SK-N-SH (cell line): ENCODE results near the gene TIAM1. TPM values are rescaled to one million over a fixed set of nuclear protein-coding genes. Genes with fewer than 3 reads are reported as not detected.

ENCODE experiments used
- CTCF ChIA-PET: fragments of 300-600, 350-600 bp; formaldehyde crosslinking; extraction: SDS; loops from one replicate; lab custom pipeline; 2021; lab: Yijun Ruan, JAX
- POLR2A ChIA-PET: fragments of 350-600 bp; sonication (Branson Sonifier 250); formaldehyde crosslinking; extraction: SDS; loops from one replicate; lab custom pipeline; 2020; ENCODE audit warnings: antibody characterized with exemption, inconsistent platforms; lab: Yijun Ruan, JAX
- DNase-seq: peaks from one replicate; pipeline ENCODE4 v3.0.0; 2012
- H2AFZ ChIP-seq: fragments of 200-600 bp; sonication (generic); 2 replicates; pipeline ENCODE4 v1.8.1; 2016; ENCODE audit warnings: antibody characterized with exemption, mild to moderate bottlenecking, low read depth
- H3F3A ChIP-seq: fragments of 200-600 bp; sonication (generic); replicated peaks from 2 replicates; pipeline ENCODE3; 2016; ENCODE audit warnings: antibody characterized with exemption, mild to moderate bottlenecking; ENCODE audit not compliant: insufficient read depth
- H3K27ac ChIP-seq, 2 experiments: fragments of 200-500 bp in 1 of 2; fragments of 200-600 bp in 1 of 2; sonication (Bioruptor generic) in 1 of 2; sonication (generic), shearing (Covaris generic) in 1 of 2; 2 replicates each; pipeline versions ENCODE4 v1.5.1 to v1.6.1; 2014 to 2016; ENCODE audit warnings: low read depth in 2 of 2, inconsistent platforms in 1 of 2, low read length in 1 of 2, mild to moderate bottlenecking in 1 of 2, mixed read lengths in 1 of 2
- H3K27me3 ChIP-seq: fragments of 200-600 bp; sonication (generic), shearing (Covaris generic); 2 replicates; pipeline ENCODE4 v1.6.1; 2016; ENCODE audit warnings: mixed run types; ENCODE audit not compliant: insufficient read depth
- H3K36me3 ChIP-seq, 2 experiments: fragments of 200-500 bp in 1 of 2; fragments of 200-600 bp in 1 of 2; sonication (Bioruptor generic) in 1 of 2; sonication (generic) in 1 of 2; replicated peaks in 1 of 2; 2 replicates each; pipeline versions ENCODE3 to v1.5.1; 2014 to 2016; ENCODE audit warnings: low read length in 1 of 2, mild to moderate bottlenecking in 1 of 2; ENCODE audit not compliant: insufficient read depth in 2 of 2, control insufficient read depth in 1 of 2
- H3K4me1 ChIP-seq, 2 experiments: fragments of 200-500 bp in 1 of 2; fragments of 200-600 bp in 1 of 2; sonication (Bioruptor generic) in 1 of 2; sonication (generic), shearing (Covaris generic) in 1 of 2; 2 replicates each; pipeline versions ENCODE4 v1.5.1 to v1.6.1; 2014 to 2016; ENCODE audit warnings: low read depth in 1 of 2, low read length in 1 of 2, mixed run types in 1 of 2; ENCODE audit not compliant: insufficient read depth in 2 of 2, control insufficient read depth in 1 of 2
- H3K4me2 ChIP-seq: fragments of 200-600 bp; sonication (generic), shearing (Covaris generic); 2 replicates; pipeline ENCODE4 v1.6.1; 2017; ENCODE audit warnings: mixed run types
- H3K4me3 ChIP-seq, 2 experiments: fragments of 200-500 bp in 1 of 2; fragments of 200-600 bp in 1 of 2; sonication (Bioruptor generic) in 1 of 2; sonication (generic), shearing (Covaris generic) in 1 of 2; 2 replicates each; pipeline versions ENCODE4 v1.5.1 to v1.8.1; 2014 to 2016; ENCODE audit warnings: low read depth in 2 of 2, inconsistent platforms in 1 of 2, low read length in 1 of 2, mild to moderate bottlenecking in 1 of 2, mixed read lengths in 1 of 2, moderate library complexity in 1 of 2
- H3K79me2 ChIP-seq: fragments of 200-600 bp; sonication (generic); 2 replicates; pipeline ENCODE4 v1.8.1; 2017; ENCODE audit warnings: mild to moderate bottlenecking; ENCODE audit not compliant: insufficient read depth
- H3K9ac ChIP-seq: fragments of 200-600 bp; sonication (generic); 2 replicates; pipeline ENCODE4 v1.6.1; 2017; ENCODE audit warnings: mixed run types
- H3K9me2 ChIP-seq: fragments of 200-600 bp; sonication (generic); 2 replicates; pipeline ENCODE4 v1.6.1; 2017; ENCODE audit warnings: mixed run types
- H3K9me3 ChIP-seq: fragments of 200-600 bp; sonication (generic); 2 replicates; pipeline ENCODE4 v1.6.1; 2017; ENCODE audit warnings: mixed run types, mild to moderate bottlenecking, moderate library complexity
- H4K20me1 ChIP-seq: fragments of 200-600 bp; sonication (generic); 2 replicates; pipeline ENCODE4 v1.6.1; 2017; ENCODE audit warnings: mild to moderate bottlenecking, mixed run types; ENCODE audit not compliant: insufficient read depth
- EP300 ChIP-seq, 2 experiments: IDR thresholded peaks; 2 replicates each; pipeline versions ENCODE4 v1.4.0 to v1.6.1; 2012; ENCODE audit warnings: borderline replicate concordance in 1 of 2, low read depth in 1 of 2, low read length in 1 of 2
- EZH2phosphoT487 ChIP-seq: fragments of 200-600 bp; sonication (generic); IDR thresholded peaks from 2 replicates; pipeline ENCODE4 v1.6.1; 2017; ENCODE audit warnings: low read depth, mixed run types, mild to moderate bottlenecking, antibody characterized with exemption, moderate library complexity, borderline replicate concordance
- REST ChIP-seq: IDR thresholded peaks from 2 replicates; pipeline ENCODE4 v1.6.1; 2012; ENCODE audit warnings: mild to moderate bottlenecking, low read depth, low read length, moderate library complexity
- WGBS: methylation state at CpG from one replicate; pipeline ENCODE4 v1.1.6; 2017; ENCODE audit warnings: low lambda C conversion rate; 5-methylcytosine and 5-hydroxymethylcytosine counted together
- polyA plus RNA-seq, 3 experiments: library from polyadenylated mRNA; depleted of rRNA; stranded (reverse); fragments of >200 nt; gene quantifications; 2 replicates each; pipeline ENCODE4 v1.2.3, GENCODE V29; 2012
- TF ChIP-seq, protein P1 (sequence below): fragments of 150-350 bp; IDR thresholded peaks from 2 replicates; pipeline ENCODE4 v1.6.1; 2017; ENCODE audit warnings: antibody characterized with exemption, low read length, low read depth, borderline replicate concordance

TIAM1 gene
- polyA plus RNA-seq, 1 of the 3 experiments (the other 2 are of a cell fraction): 1.7 TPM

DNA sequence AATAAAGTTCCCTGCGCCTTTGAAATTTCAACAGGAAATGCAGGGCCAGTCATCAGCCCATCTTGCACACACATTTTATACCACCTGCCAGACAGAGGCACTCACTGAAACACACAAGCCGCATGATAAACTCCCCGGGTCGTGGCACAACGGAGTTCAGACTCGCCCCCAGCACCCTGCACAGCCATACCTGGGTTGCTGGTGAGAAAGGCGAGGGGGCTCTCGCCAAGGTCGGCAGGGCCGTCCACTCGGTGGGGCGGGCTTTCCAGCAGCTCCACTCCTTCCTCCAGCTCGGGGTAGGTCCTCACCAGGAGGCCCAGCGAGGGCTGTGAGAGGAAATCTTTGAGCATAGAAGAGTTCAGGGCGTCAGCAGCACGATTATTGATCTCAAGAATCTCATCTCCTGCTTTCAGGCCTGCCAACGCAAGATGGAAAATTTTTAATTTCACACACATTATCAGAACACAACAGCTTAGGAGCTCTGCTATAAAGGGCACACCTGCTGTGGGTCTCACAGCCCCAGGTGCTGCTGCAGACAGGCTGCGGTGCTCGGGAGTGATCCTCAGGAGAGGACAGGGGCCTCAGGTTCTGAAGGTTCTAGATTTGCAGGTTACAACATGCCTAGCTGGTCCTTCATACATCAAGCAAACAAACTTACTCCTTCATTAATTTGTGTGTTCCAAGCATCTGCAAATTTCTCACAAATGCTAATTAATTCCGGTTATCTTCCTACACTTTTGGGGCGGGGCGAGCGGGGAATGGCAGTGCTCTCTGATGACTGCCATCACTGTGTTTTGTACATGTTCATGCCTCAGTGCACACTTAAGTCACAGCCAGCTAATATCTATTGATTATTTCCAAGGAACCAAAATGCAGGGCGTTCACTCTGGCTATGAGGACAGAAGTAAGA is 161.6 kb downstream of the TIAM1 start (continued):
- TF ChIP-seq, protein P1, sequence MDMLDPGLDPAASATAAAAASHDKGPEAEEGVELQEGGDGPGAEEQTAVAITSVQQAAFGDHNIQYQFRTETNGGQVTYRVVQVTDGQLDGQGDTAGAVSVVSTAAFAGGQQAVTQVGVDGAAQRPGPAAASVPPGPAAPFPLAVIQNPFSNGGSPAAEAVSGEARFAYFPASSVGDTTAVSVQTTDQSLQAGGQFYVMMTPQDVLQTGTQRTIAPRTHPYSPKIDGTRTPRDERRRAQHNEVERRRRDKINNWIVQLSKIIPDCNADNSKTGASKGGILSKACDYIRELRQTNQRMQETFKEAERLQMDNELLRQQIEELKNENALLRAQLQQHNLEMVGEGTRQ: no peak
- TF ChIP-seq EZH2phosphoT487: no peak
- no peak for TF ChIP-seq REST

GRCh38 chr21:31181082-31181750 is 162.8 kb downstream of the TIAM1 start:
- CTCF ChIA-PET: interaction anchor here (0.6 to 7.8 kb wide), 30 partner anchors 10 to 883 kb away, joined by 3 to 139 read pairs (median 6); no protein-coding TSS in a partner anchor
- POLR2A ChIA-PET: interaction anchor here (1.2 kb wide), 1 partner anchor 28 kb away, joined by 3 read pairs; no protein-coding TSS in a partner anchor

More at GRCh38 chr21:31181082-31181750, 162.8 kb downstream of the TIAM1 start:
- no peaks in the 10 kb centered on the region for H3K36me3 ChIP-seq
- H3K27me3 ChIP-seq: no peaks in the 10 kb centered on the region
- H4K20me1 ChIP-seq: no peaks in the 10 kb centered on the region
- no peak overlapping the region for H3K9ac ChIP-seq
- no peak overlapping the region for H3K4me2 ChIP-seq
- no peaks in the 10 kb centered on the region for H3K9me2 ChIP-seq
- no peaks in the 10 kb centered on the region for H3K79me2 ChIP-seq
- H3K4me1 ChIP-seq: peaks cover 0 to 23% of the 10 kb centered on the region in 2 experiments; a peak in 2 of 4 replicates
- TF ChIP-seq EP300 (IDR thresholded peaks at IDR 0.05; ENCODE audit: borderline replicate concordance in 1 of 2, low read depth in 1 of 2, low read length in 1 of 2): no peak
- TF ChIP-seq, all 33 proteins: peak for 0
- Histone ChIP-seq H3K9me3 (no peaks in the 10 kb centered on the region), H2AFZ (no peak overlapping the region), H3F3A (no peaks in the 10 kb centered on the region), H3K4me3 (no peak overlapping the region), H3K27ac (peak overlapping the region in 1 of 2 experiments; percentile 36; a peak in 2 of 4 replicates)
- no peak for DNase-seq
- WGBS: 70% methylated on average over 12 of the region's 12 CpGs
